Common myeloid progenitor, CD34-positive (primary cell): Measurements from ENCODE around the gene C16orf96.

Experiments
- CTCF ChIA-PET: fragments of 350-600 bp; sonication (Branson Sonifier 250); formaldehyde crosslinking; loops from one replicate; lab custom pipeline; 2021; ENCODE audit warnings: antibody characterized with exemption; lab: Charles Lee
- POLR2A ChIA-PET: fragments of 350-600 bp; sonication (Branson Sonifier 250); formaldehyde crosslinking; loops from one replicate; lab custom pipeline; 2021; ENCODE audit warnings: antibody characterized with exemption; lab: Charles Lee
- DNase-seq, 3 donors: peaks; one replicate each; pipeline versions ENCODE4 v3.0.0 to v3.0.0-alpha.2; 2013
- H3K27ac ChIP-seq, 2 experiments: 1 replicate in 1 of 2; 2 replicates in 1 of 2; pipeline ENCODE4 v1.7.0; 2013; ENCODE audit warnings: inconsistent platforms in 2 of 2, low read length in 2 of 2, mild to moderate bottlenecking in 2 of 2, low read depth in 1 of 2, moderate library complexity in 1 of 2; ENCODE audit not compliant: severe bottlenecking in 2 of 2, insufficient read depth in 1 of 2, poor library complexity in 1 of 2
- H3K27me3 ChIP-seq, 5 experiments: replicated peaks in 2 of 5; 1 replicate in 3 of 5; 2 replicates in 2 of 5; pipeline versions ENCODE4 v1.6.1 to v1.7.0; 2013; ENCODE audit warnings: low read length in 4 of 5, mild to moderate bottlenecking in 2 of 5, moderate library complexity in 2 of 5, inconsistent platforms in 1 of 5; ENCODE audit not compliant: insufficient read depth in 5 of 5, control insufficient read depth in 4 of 5
- H3K36me3 ChIP-seq, 4 experiments: 1 replicate in 2 of 4; 2 replicates in 2 of 4; pipeline versions ENCODE4 v1.6.1 to v1.7.0; 2013; ENCODE audit warnings: low read length in 3 of 4, control low read depth in 1 of 4, mild to moderate bottlenecking in 1 of 4; ENCODE audit not compliant: control insufficient read depth in 4 of 4, insufficient read depth in 4 of 4
- H3K4me1 ChIP-seq, 4 experiments: 1 replicate in 3 of 4; 2 replicates in 1 of 4; pipeline versions ENCODE4 v1.6.1 to v1.7.1; 2013; ENCODE audit warnings: low read length in 3 of 4, mild to moderate bottlenecking in 3 of 4, control low read depth in 1 of 4, inconsistent platforms in 1 of 4, moderate library complexity in 1 of 4; ENCODE audit not compliant: control insufficient read depth in 4 of 4, insufficient read depth in 4 of 4; ENCODE audit errors: control extremely low read depth in 1 of 4
- H3K4me3 ChIP-seq, 7 experiments: 1 replicate in 4 of 7; 2 replicates in 3 of 7; pipeline versions ENCODE4 v1.5.1 to v1.7.0; 2013; ENCODE audit warnings: mild to moderate bottlenecking in 7 of 7, low read length in 6 of 7, moderate library complexity in 6 of 7, inconsistent platforms in 2 of 7, low read depth in 2 of 7, control low read depth in 1 of 7; ENCODE audit not compliant: insufficient read depth in 4 of 7, control insufficient read depth in 1 of 7; ENCODE audit errors: extremely low read depth in 1 of 7
- H3K9me3 ChIP-seq, 5 experiments: 1 replicate in 4 of 5; 2 replicates in 1 of 5; pipeline versions ENCODE4 v1.6.1 to v1.7.1; 2013; ENCODE audit warnings: low read length in 4 of 5, mild to moderate bottlenecking in 2 of 5, inconsistent platforms in 1 of 5, low read depth in 1 of 5, moderate library complexity in 1 of 5; ENCODE audit not compliant: control insufficient read depth in 4 of 5, insufficient read depth in 2 of 5; ENCODE audit errors: control extremely low read depth in 1 of 5
- WGBS: methylation state at CpG from one replicate; pipeline ENCODE4 v1.1.5; 2013; ENCODE audit not compliant: insufficient coverage; 5-methylcytosine and 5-hydroxymethylcytosine counted together

C16orf96 gene

DNA sequence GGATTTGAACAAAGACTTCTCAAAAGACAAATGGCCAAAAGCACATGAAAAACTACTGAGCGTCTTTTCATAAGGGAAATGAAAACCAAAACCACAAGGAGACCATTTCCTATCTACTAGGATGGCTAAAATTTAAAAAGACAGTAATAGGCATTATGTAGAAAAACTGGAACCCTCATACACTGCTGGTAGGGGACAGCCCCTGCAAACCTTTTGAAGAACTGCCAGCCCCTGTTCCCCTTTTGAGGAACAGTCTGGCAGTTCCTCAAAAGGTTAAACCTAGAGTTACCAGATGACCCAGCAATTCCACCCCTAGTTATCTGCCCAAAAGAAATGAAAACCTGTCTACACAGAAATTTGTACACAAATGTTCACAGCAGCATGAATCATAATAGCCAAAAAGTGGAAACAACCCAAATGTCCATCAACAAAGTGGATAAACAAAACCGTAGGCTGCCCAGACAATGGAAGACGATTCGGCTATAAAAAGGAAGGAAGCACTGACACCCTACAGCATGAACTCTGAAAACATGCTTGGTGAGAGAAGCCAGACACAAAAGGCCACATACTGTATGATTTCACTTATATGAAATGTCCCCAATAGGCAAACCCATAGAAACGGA is 40.4 kb upstream of the C16orf96 start:
- Histone ChIP-seq H3K4me1 (peaks cover 14 to 86% (median 64%) of the 10 kb centered on the region in 4 experiments), H3K27me3 (no peaks in the 10 kb centered on the region), H3K36me3 (peaks cover 0 to 38% (median 12%) of the 10 kb centered on the region in 4 experiments), H3K4me3 (peak overlapping the region in 3 of 7 experiments; percentile 34 to 40 (median 34)), H3K9me3 (peaks cover 0 to 2% (median 0%) of the 10 kb centered on the region in 5 experiments), H3K27ac (peak overlapping the region in 1 of 2 experiments; percentile 75)
- ChIA-PET CTCF (interaction anchor here (1.0 to 15.2 kb wide), 5 partner anchors 10 to 71 kb away, joined by 3 to 375 read pairs (median 7); partner anchors contain the start of gene C16orf96), POLR2A (no interaction called here)
- WGBS: 100% methylated on average over 1 of the region's 5 CpGs
- peak; percentile 45 to 84 (median 78) for DNase-seq

DNA sequence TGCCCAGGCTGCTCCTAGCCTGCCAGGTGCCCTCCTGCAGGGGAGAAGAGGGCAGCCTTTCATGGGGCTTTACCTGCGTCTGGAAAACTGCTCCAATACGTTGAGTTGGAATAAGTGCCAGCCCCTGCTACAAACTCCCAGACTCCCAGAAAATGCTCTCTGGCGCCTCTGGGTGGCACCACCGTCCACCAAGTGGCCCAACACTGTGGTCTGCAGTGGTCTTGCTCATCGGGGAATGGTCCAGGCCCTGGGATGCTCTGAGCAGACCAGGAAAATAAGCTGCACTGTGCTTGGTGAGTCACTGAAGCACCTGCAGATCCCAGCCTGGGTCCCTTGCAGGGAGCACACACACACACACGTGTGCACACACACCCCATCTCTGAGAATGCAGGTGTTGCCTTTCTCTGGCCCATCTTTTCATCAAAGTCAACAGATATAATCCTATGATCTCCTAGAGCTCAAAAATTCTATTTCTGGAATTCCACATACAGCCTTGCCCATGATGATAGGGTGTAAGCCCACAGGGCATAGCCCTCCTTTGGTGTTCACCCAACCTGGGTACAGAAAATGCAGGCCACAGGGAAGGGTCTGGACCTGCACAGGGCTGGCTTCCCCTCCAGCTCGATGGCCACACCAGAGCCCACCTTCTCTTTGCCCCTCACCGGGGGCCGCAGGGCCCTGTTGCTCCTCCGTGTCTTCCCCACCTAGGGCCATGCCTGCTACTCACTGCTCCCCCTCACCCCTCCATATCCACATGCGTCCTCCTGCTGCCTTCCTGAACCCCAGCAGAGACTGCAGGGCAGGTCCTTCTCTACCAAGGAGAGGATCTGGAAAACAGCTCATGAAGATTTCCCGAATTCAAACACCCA is 38.1 kb upstream of the C16orf96 start:
- no peak overlapping the region for H3K27ac ChIP-seq
- POLR2A ChIA-PET: no interaction called here
- no peaks in the 10 kb centered on the region for H3K27me3 ChIP-seq
- H3K4me3 ChIP-seq: no peak overlapping the region
- WGBS: 84% methylated on average over 10 of the region's 12 CpGs
- peak in 2 of 3 donors; percentile 25 to 34 for DNase-seq
- CTCF ChIA-PET: interaction anchor here (0.7 to 15.2 kb wide), 10 partner anchors 8 to 68 kb away, joined by 3 to 375 read pairs (median 4); partner anchors contain the start of gene C16orf96
- H3K9me3 ChIP-seq: peaks cover 0 to 2% (median 0%) of the 10 kb centered on the region in 5 experiments
- peaks cover 0 to 22% (median 0%) of the 10 kb centered on the region in 4 experiments for H3K36me3 ChIP-seq
- peaks cover 17 to 74% (median 52%) of the 10 kb centered on the region in 4 experiments for H3K4me1 ChIP-seq

DNA sequence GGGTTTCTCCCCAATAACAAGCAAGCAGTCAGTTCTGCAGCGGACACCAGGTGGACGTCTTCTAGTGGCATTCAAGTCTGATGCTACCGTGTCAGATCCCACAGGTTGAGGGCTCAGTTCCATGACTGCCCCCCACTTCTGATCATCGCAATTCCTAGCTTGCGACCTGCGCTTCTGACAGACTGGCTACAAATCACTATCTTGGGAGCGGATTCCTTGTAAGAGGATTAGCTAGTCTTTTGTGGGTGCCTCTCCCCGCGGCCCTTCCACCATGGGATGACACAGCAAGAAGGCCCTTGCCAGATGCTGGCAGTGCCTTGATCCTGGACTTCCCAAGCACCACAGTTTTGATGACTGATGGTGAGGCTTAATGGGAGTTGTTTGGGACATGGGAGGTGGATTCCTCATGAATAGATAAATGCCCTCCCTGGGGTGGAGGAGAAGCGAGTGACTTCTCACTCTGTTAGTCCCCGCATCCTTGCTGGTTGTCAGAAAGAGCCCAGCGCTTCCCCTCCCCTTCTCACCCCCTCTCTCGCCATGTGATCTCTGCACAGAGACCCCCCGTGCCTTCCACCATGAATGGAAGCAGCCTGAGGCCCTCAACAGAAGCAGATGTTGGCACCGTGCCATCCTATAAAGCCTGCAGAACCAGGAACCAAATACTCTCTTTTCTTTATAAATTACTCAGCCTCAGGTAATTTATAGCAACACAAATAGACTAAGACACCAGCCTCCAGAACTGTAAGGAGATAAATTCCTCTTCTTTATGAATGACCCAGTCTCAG is 36.7 kb upstream of the C16orf96 start:
- H3K4me1 ChIP-seq: peaks cover 13 to 72% (median 49%) of the 10 kb centered on the region in 4 experiments

GRCh38 chr16:4520913-4521312 is 35.2 kb upstream of the C16orf96 start:
- Histone ChIP-seq H3K36me3 (peaks cover 0 to 19% (median 3%) of the 10 kb centered on the region in 4 experiments), H3K9me3 (peaks cover 0 to 2% (median 0%) of the 10 kb centered on the region in 5 experiments), H3K4me3 (no peak overlapping the region), H3K4me1 (peaks cover 2 to 57% (median 36%) of the 10 kb centered on the region in 4 experiments), H3K27me3 (no peaks in the 10 kb centered on the region), H3K27ac (no peak overlapping the region)
- POLR2A ChIA-PET: no interaction called here
- no peak for DNase-seq
- WGBS: 94% methylated on average over 7 of the region's 7 CpGs
- CTCF ChIA-PET: interaction anchor here (1.2 to 6.9 kb wide), 3 partner anchors 13 to 65 kb away, joined by 3 to 57 read pairs (median 4); no protein-coding TSS in a partner anchor

More for the DNA sequence above, 36.7 kb upstream of the C16orf96 start:
- peak in 2 of 3 donors; percentile 43 for DNase-seq
- CTCF ChIA-PET: interaction anchor here (1.2 to 15.2 kb wide), 6 partner anchors 10 to 67 kb away, joined by 3 to 375 read pairs (median 5); partner anchors contain the start of gene C16orf96
- H3K4me3 ChIP-seq: no peak overlapping the region
- POLR2A ChIA-PET: no interaction called here
- peaks cover 0 to 2% (median 0%) of the 10 kb centered on the region in 5 experiments for H3K9me3 ChIP-seq
- no peaks in the 10 kb centered on the region for H3K27me3 ChIP-seq
- H3K27ac ChIP-seq: no peak overlapping the region
- WGBS: 82% methylated on average over 11 of the region's 15 CpGs
- H3K36me3 ChIP-seq: peaks cover 0 to 15% (median 0%) of the 10 kb centered on the region in 4 experiments

GRCh38 chr16:4522051-4522581 is 34.0 kb upstream of the C16orf96 start:
- Histone ChIP-seq H3K27me3 (no peaks in the 10 kb centered on the region), H3K4me3 (peak overlapping the region in 1 of 7 experiments; percentile 5), H3K4me1 (peaks cover 2 to 50% (median 35%) of the 10 kb centered on the region in 4 experiments), H3K9me3 (no peaks in the 10 kb centered on the region), H3K36me3 (peaks cover 0 to 19% (median 3%) of the 10 kb centered on the region in 4 experiments), H3K27ac (peak overlapping the region in 1 of 2 experiments; percentile 54)
- ChIA-PET POLR2A (no interaction called here), CTCF (interaction anchor here (0.9 to 6.9 kb wide), 8 partner anchors 10 to 64 kb away, joined by 3 to 57 read pairs (median 6); partner anchors contain the start of gene CDIP1)
- no peak for DNase-seq
- 86% methylated on average over 7 of the region's 8 CpGs for WGBS

DNA sequence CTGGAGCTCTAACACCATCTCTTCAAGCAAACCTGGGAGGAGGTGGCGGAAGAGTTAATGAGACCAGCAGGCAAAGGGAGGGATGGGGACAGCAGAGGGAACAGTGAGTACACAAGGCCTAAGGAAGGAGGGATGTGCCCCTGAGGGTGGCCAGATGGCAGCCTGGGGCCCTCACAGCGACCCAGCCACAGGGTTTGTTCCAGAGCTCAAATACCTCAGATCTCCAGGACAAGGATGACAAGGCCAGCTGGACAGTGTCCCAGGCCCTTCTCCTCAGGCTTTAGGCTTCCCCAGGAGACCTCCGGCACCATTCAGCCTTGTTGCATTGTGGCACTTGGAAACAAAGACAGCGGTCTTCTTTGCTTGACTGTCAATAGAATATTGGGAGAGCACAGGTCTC is 32.5 kb upstream of the C16orf96 start:
- ChIA-PET POLR2A (interaction anchor here (1.2 kb wide), 1 partner anchor 9 kb away, joined by 3 read pairs; no protein-coding TSS in a partner anchor), CTCF (interaction anchor here (1.1 to 6.9 kb wide), 6 partner anchors 9 to 62 kb away, joined by 3 to 57 read pairs (median 9); partner anchors contain the start of gene CDIP1)

More for the DNA sequence above, 32.5 kb upstream of the C16orf96 start:
- Histone ChIP-seq H3K27me3 (no peaks in the 10 kb centered on the region), H3K4me1 (peaks cover 2 to 44% (median 36%) of the 10 kb centered on the region in 4 experiments), H3K4me3 (no peak overlapping the region), H3K36me3 (peaks cover 0 to 17% (median 3%) of the 10 kb centered on the region in 4 experiments), H3K27ac (no peak overlapping the region), H3K9me3 (no peaks in the 10 kb centered on the region)
- 100% methylated on average over 4 of the region's 4 CpGs for WGBS
- DNase-seq: peak in 1 of 3 donors; percentile 59
